ENCODE results near the gene ADGRL2.
A peak's percentile ranks its signal among the peaks of the same experiment; 100 is the strongest.

Gene ADGRL2

DNA sequence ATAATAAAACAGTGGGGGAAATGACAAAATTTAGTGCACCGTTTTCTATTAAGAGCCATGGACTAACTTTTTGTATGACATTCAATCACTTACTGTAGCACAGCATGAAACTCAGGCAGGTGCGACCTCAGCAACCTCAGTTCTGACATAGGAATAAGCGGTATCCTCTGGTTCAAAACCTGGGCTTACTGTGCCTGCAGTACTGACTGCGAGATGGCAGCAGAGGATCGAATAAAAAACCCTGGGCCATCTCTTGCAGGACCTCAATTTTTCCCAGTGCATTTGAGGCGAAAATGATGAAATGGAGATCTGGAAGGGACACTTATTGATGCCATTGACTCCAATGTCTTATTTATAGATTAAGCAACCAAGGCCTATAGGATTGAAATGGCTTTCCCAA is 214.7 kb downstream of the ADGRL2 start:
- Histone ChIP-seq H2AK5ac (ENCODE audit: low read length) (no peak overlapping the region), H4K8ac (ENCODE audit: low read depth, low read length) (no peak overlapping the region), H3K9ac (ENCODE audit: low read length) (no peak overlapping the region), H3K4me2 (ENCODE audit: low read length) (no peak overlapping the region), H3K14ac (ENCODE audit: low read length) (no peak overlapping the region), H3K4ac (ENCODE audit: low read depth, low read length) (no peak overlapping the region), H3K27me3 (ENCODE audit: insufficient read depth, low read length) (no peaks in the 10 kb centered on the region), H3K36me3 (ENCODE audit: control insufficient read depth in 1 of 2, insufficient read depth in 2 of 2, low read length in 2 of 2) (no peaks in the 10 kb centered on the region), H3K4me3 (ENCODE audit: low read depth, low read length) (no peak overlapping the region), H3K79me1 (ENCODE audit: low read length) (no peaks in the 10 kb centered on the region), H2BK12ac (ENCODE audit: low read length) (no peak overlapping the region), H2BK120ac (ENCODE audit: insufficient read depth, low read length, poor library complexity) (no peak overlapping the region), H3K27ac (ENCODE audit: low read depth, low read length) (no peak overlapping the region), H3K79me2 (ENCODE audit: control insufficient read depth, insufficient read depth, low read length, poor library complexity) (no peaks in the 10 kb centered on the region), H3K9me3 (ENCODE audit: insufficient read depth, low read depth, low read length) (no peaks in the 10 kb centered on the region), H3K18ac (ENCODE audit: low read length) (no peak overlapping the region), H4K12ac (ENCODE audit: low read depth, low read length) (no peak overlapping the region), H3K23ac (ENCODE audit: low read length) (no peak overlapping the region), H4K91ac (ENCODE audit: low read depth, low read length) (no peak overlapping the region), H3K4me1 (ENCODE audit: control insufficient read depth in 1 of 2, insufficient read depth in 2 of 2, low read length in 2 of 2) (no peaks in the 10 kb centered on the region), H2BK5ac (ENCODE audit: low read depth, low read length, poor library complexity) (no peak overlapping the region), H2AFZ (ENCODE audit: insufficient read depth, low read length, poor library complexity) (no peak overlapping the region)
- WGBS (ENCODE audit: extremely low coverage, insufficient coverage, insufficient read length), result no CpG with 5 or more reads among the region's 6 CpGs
- no peak for DNase-seq

- no peaks in the 10 kb centered on the region for H3K9me3 ChIP-seq (ENCODE audit: insufficient read depth, low read depth, low read length)
- H2BK5ac ChIP-seq (ENCODE audit: low read depth, low read length, poor library complexity), result no peak overlapping the region
- no peak overlapping the region for H2BK12ac ChIP-seq (ENCODE audit: low read length)
- no peak overlapping the region for H3K23ac ChIP-seq (ENCODE audit: low read length)
- no peak overlapping the region for H3K18ac ChIP-seq (ENCODE audit: low read length)
- no CpG with 5 or more reads among the region's 2 CpGs for WGBS (ENCODE audit: extremely low coverage, insufficient coverage, insufficient read length)
- no peaks in the 10 kb centered on the region for H3K79me1 ChIP-seq (ENCODE audit: low read length)
- H3K27me3 ChIP-seq (ENCODE audit: insufficient read depth, low read length), result no peaks in the 10 kb centered on the region
- H3K79me2 ChIP-seq (ENCODE audit: control insufficient read depth, insufficient read depth, low read length, poor library complexity), result no peaks in the 10 kb centered on the region
- H4K12ac ChIP-seq (ENCODE audit: low read depth, low read length), result no peak overlapping the region
- no peak overlapping the region for H4K91ac ChIP-seq (ENCODE audit: low read depth, low read length)
- H3K4me2 ChIP-seq (ENCODE audit: low read length), result no peak overlapping the region
- H3K14ac ChIP-seq (ENCODE audit: low read length), result no peak overlapping the region
- H3K27ac ChIP-seq (ENCODE audit: low read depth, low read length), result no peak overlapping the region
- no peak overlapping the region for H2AFZ ChIP-seq (ENCODE audit: insufficient read depth, low read length, poor library complexity)
- H3K4me3 ChIP-seq (ENCODE audit: low read depth, low read length), result no peak overlapping the region
- no peak overlapping the region for H2BK120ac ChIP-seq (ENCODE audit: insufficient read depth, low read length, poor library complexity)
- no peak for DNase-seq
- H4K8ac ChIP-seq (ENCODE audit: low read depth, low read length), result no peak overlapping the region
- H3K9ac ChIP-seq (ENCODE audit: low read length), result no peak overlapping the region
- H3K4ac ChIP-seq (ENCODE audit: low read depth, low read length), result no peak overlapping the region
- H2AK5ac ChIP-seq (ENCODE audit: low read length), result no peak overlapping the region
- no peaks in the 10 kb centered on the region for H3K4me1 ChIP-seq (ENCODE audit: control insufficient read depth in 1 of 2, insufficient read depth in 2 of 2, low read length in 2 of 2)
- no peaks in the 10 kb centered on the region for H3K36me3 ChIP-seq (ENCODE audit: control insufficient read depth in 1 of 2, insufficient read depth in 2 of 2, low read length in 2 of 2)
Observed at GRCh38 chr1:82018319-82018718, 217.6 kb downstream of the ADGRL2 start.

DNA sequence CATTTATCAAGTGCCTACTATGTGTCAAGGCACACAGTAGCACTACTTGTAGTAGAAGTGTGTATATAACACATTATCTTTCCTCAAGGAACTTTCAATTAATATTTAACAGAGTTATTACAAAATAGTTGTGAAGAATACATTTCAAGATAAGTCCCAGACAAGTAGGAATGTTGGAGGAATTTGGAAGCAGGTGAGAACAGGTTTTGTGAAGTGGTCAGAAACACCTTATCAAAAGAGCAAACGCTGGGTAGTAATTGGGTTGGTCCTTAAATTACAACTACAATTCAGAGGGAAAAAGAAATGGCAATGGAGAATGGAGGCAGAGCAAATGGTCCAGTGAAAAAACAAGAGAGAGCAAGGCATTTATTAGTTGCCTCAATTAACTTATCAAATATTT is 218.8 kb downstream of the ADGRL2 start:
- H3K14ac ChIP-seq (ENCODE audit: low read length), result no peak overlapping the region
- no peak overlapping the region for H3K4ac ChIP-seq (ENCODE audit: low read depth, low read length)
- WGBS (ENCODE audit: extremely low coverage, insufficient coverage, insufficient read length), result no CpG with 5 or more reads among the region's 1 CpG
- H3K79me2 ChIP-seq (ENCODE audit: control insufficient read depth, insufficient read depth, low read length, poor library complexity), result no peaks in the 10 kb centered on the region
- no peaks in the 10 kb centered on the region for H3K27me3 ChIP-seq (ENCODE audit: insufficient read depth, low read length)
- no peaks in the 10 kb centered on the region for H3K79me1 ChIP-seq (ENCODE audit: low read length)
- H2AFZ ChIP-seq (ENCODE audit: insufficient read depth, low read length, poor library complexity), result no peak overlapping the region
- no peaks in the 10 kb centered on the region for H3K36me3 ChIP-seq (ENCODE audit: control insufficient read depth in 1 of 2, insufficient read depth in 2 of 2, low read length in 2 of 2)
- no peak overlapping the region for H4K12ac ChIP-seq (ENCODE audit: low read depth, low read length)
- no peaks in the 10 kb centered on the region for H3K9me3 ChIP-seq (ENCODE audit: insufficient read depth, low read depth, low read length)
- H3K4me3 ChIP-seq (ENCODE audit: low read depth, low read length), result no peak overlapping the region
- no peak overlapping the region for H3K27ac ChIP-seq (ENCODE audit: low read depth, low read length)
- no peak overlapping the region for H2AK5ac ChIP-seq (ENCODE audit: low read length)
- DNase-seq, result peak in 1 of 2 donors; percentile 29
- H3K4me2 ChIP-seq (ENCODE audit: low read length), result no peak overlapping the region
- no peak overlapping the region for H3K18ac ChIP-seq (ENCODE audit: low read length)
- no peaks in the 10 kb centered on the region for H3K4me1 ChIP-seq (ENCODE audit: control insufficient read depth in 1 of 2, insufficient read depth in 2 of 2, low read length in 2 of 2)
- no peak overlapping the region for H3K9ac ChIP-seq (ENCODE audit: low read length)
- no peak overlapping the region for H3K23ac ChIP-seq (ENCODE audit: low read length)
- H2BK12ac ChIP-seq (ENCODE audit: low read length), result no peak overlapping the region
- H4K91ac ChIP-seq (ENCODE audit: low read depth, low read length), result no peak overlapping the region
- H4K8ac ChIP-seq (ENCODE audit: low read depth, low read length), result no peak overlapping the region
- no peak overlapping the region for H2BK5ac ChIP-seq (ENCODE audit: low read depth, low read length, poor library complexity)
- H2BK120ac ChIP-seq (ENCODE audit: insufficient read depth, low read length, poor library complexity), result no peak overlapping the region

GRCh38 chr1:82030830-82031229 is 230.1 kb downstream of the ADGRL2 start:
- H3K36me3 ChIP-seq (ENCODE audit: control insufficient read depth in 1 of 2, insufficient read depth in 2 of 2, low read length in 2 of 2), result no peaks in the 10 kb centered on the region
- H3K4ac ChIP-seq (ENCODE audit: low read depth, low read length), result no peak overlapping the region
- no peak overlapping the region for H2BK5ac ChIP-seq (ENCODE audit: low read depth, low read length, poor library complexity)
- no peaks in the 10 kb centered on the region for H3K4me1 ChIP-seq (ENCODE audit: control insufficient read depth in 1 of 2, insufficient read depth in 2 of 2, low read length in 2 of 2)
- no peaks in the 10 kb centered on the region for H3K27me3 ChIP-seq (ENCODE audit: insufficient read depth, low read length)
- no peak overlapping the region for H3K18ac ChIP-seq (ENCODE audit: low read length)
- H4K91ac ChIP-seq (ENCODE audit: low read depth, low read length), result no peak overlapping the region
- H4K12ac ChIP-seq (ENCODE audit: low read depth, low read length), result no peak overlapping the region
- WGBS (ENCODE audit: extremely low coverage, insufficient coverage, insufficient read length), result no CpG with 5 or more reads among the region's 3 CpGs
- H2BK12ac ChIP-seq (ENCODE audit: low read length), result no peak overlapping the region
- H2BK120ac ChIP-seq (ENCODE audit: insufficient read depth, low read length, poor library complexity), result no peak overlapping the region
- H3K23ac ChIP-seq (ENCODE audit: low read length), result no peak overlapping the region
- DNase-seq, result no peak
- no peaks in the 10 kb centered on the region for H3K79me2 ChIP-seq (ENCODE audit: control insufficient read depth, insufficient read depth, low read length, poor library complexity)
- no peaks in the 10 kb centered on the region for H3K79me1 ChIP-seq (ENCODE audit: low read length)
- no peak overlapping the region for H2AFZ ChIP-seq (ENCODE audit: insufficient read depth, low read length, poor library complexity)
- no peak overlapping the region for H3K4me2 ChIP-seq (ENCODE audit: low read length)
- no peak overlapping the region for H3K14ac ChIP-seq (ENCODE audit: low read length)
- H3K9me3 ChIP-seq (ENCODE audit: insufficient read depth, low read depth, low read length), result no peaks in the 10 kb centered on the region
- H4K8ac ChIP-seq (ENCODE audit: low read depth, low read length), result no peak overlapping the region
- no peak overlapping the region for H3K27ac ChIP-seq (ENCODE audit: low read depth, low read length)
- no peak overlapping the region for H3K4me3 ChIP-seq (ENCODE audit: low read depth, low read length)
- no peak overlapping the region for H2AK5ac ChIP-seq (ENCODE audit: low read length)
- no peak overlapping the region for H3K9ac ChIP-seq (ENCODE audit: low read length)

Measured in trophoblast cell (in vitro differentiated cells and primary cell).